Fibroblast of mammary gland (primary cell): ENCODE measurements around the gene PIGQ.

Experiments
- DNase-seq: peaks from one replicate; pipeline ENCODE4 v3.0.0-alpha.2; 2010; ENCODE audit warnings: low read depth
- H3K4me3 ChIP-seq: 2 replicates; pipeline ENCODE4 v1.5.1; 2011; ENCODE audit warnings: low read depth, mild to moderate bottlenecking, low read length, moderate library complexity; ENCODE audit not compliant: control insufficient read depth
- TF ChIP-seq, protein P1 (sequence below): conservative IDR thresholded peaks from 2 replicates; pipeline ENCODE4 v1.5.1; 2011; ENCODE audit warnings: low read depth, low read length, inconsistent platforms; ENCODE audit not compliant: control insufficient read depth, insufficient read depth

Gene PIGQ

DNA sequence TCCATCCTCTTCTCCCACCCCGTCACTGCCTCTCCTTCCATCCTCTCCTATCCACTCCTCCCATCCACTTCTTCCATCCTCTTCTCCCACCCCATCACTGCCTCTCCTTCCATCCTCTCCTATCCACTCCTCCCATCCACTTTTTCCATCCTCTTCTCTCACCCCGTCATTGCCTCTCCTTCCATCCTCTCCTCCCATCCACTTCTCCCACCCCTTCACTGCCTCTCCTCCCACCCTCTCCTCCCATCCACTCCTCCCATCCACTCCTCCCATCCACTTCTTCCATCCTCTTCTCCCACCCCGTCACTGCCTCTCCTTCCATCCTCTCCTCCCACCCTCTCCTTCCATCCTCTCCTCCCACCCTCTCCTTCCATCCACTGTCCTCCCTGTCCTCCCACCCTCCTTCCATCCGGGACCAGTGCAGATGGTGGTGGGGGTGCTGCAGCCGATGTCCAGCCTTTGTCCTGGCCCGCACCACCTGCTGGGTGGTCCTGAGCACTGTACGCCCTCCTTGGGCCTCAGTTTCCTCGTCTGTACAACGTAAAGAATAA, 62.1 kb downstream of the PIGQ start:
- DNase-seq, result no peak
- TF ChIP-seq, protein P1, sequence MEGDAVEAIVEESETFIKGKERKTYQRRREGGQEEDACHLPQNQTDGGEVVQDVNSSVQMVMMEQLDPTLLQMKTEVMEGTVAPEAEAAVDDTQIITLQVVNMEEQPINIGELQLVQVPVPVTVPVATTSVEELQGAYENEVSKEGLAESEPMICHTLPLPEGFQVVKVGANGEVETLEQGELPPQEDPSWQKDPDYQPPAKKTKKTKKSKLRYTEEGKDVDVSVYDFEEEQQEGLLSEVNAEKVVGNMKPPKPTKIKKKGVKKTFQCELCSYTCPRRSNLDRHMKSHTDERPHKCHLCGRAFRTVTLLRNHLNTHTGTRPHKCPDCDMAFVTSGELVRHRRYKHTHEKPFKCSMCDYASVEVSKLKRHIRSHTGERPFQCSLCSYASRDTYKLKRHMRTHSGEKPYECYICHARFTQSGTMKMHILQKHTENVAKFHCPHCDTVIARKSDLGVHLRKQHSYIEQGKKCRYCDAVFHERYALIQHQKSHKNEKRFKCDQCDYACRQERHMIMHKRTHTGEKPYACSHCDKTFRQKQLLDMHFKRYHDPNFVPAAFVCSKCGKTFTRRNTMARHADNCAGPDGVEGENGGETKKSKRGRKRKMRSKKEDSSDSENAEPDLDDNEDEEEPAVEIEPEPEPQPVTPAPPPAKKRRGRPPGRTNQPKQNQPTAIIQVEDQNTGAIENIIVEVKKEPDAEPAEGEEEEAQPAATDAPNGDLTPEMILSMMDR, result no peak
- no peak overlapping the region for H3K4me3 ChIP-seq

DNA sequence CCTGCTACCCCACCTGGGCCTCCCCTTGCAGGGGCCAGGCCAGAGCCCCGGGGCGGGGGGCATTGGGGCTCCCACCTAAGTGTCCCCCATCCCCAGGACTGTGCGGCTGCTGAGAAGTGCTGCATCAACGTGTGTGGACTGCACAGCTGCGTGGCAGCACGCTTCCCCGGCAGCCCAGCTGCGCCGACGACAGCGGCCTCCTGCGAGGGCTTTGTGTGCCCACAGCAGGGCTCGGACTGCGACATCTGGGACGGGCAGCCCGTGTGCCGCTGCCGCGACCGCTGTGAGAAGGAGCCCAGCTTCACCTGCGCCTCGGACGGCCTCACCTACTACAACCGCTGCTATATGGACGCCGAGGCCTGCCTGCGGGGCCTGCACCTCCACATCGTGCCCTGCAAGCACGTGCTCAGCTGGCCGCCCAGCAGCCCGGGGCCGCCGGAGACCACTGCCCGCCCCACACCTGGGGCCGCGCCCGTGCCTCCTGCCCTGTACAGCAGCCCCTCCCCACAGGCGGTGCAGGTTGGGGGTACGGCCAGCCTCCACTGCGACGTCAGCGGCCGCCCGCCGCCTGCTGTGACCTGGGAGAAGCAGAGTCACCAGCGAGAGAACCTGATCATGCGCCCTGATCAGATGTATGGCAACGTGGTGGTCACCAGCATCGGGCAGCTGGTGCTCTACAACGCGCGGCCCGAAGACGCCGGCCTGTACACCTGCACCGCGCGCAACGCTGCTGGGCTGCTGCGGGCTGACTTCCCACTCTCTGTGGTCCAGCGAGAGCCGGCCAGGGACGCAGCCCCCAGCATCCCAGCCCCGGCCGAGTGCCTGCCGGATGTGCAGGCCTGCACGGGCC, 62.9 kb downstream of the PIGQ start:
- H3K4me3 ChIP-seq, result no peak overlapping the region
- DNase-seq, result no peak

DNA sequence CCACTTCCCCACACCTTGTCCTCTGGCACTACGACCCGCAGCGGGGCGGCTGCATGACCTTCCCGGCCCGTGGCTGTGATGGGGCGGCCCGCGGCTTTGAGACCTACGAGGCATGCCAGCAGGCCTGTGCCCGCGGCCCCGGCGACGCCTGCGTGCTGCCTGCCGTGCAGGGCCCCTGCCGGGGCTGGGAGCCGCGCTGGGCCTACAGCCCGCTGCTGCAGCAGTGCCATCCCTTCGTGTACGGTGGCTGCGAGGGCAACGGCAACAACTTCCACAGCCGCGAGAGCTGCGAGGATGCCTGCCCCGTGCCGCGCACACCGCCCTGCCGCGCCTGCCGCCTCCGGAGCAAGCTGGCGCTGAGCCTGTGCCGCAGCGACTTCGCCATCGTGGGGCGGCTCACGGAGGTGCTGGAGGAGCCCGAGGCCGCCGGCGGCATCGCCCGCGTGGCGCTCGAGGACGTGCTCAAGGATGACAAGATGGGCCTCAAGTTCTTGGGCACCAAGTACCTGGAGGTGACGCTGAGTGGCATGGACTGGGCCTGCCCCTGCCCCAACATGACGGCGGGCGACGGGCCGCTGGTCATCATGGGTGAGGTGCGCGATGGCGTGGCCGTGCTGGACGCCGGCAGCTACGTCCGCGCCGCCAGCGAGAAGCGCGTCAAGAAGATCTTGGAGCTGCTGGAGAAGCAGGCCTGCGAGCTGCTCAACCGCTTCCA, 63.7 kb downstream of the PIGQ start:
- no peak overlapping the region for H3K4me3 ChIP-seq
- TF ChIP-seq, protein P1, result no peak
- DNase-seq, result no peak

More for the DNA sequence above, 62.9 kb downstream of the PIGQ start:
- TF ChIP-seq, protein P1, result no peak
